Colonic mucosa (tissue), 4 donors: ENCODE results near the gene ETNK2. TPM values are rescaled to one million over a fixed set of nuclear protein-coding genes. Genes with fewer than 3 reads are reported as not detected.

Experiments
- DNase-seq: peaks from one replicate; pipeline ENCODE4 v3.0.0-alpha.2; 2020
- H3K27ac ChIP-seq: fragments of 200-600 bp; one replicate; pipeline ENCODE4 v1.8.0; 2021
- H3K27me3 ChIP-seq: fragments of 200-600 bp; one replicate; pipeline ENCODE4 v1.8.0; 2021
- H3K36me3 ChIP-seq: fragments of 200-600 bp; one replicate; pipeline ENCODE4 v1.8.0; 2021
- H3K4me1 ChIP-seq: fragments of 200-600 bp; one replicate; pipeline ENCODE4 v1.8.0; 2021; ENCODE audit warnings: mild to moderate bottlenecking
- H3K4me3 ChIP-seq: fragments of 200-600 bp; one replicate; pipeline ENCODE4 v1.8.0; 2021
- H3K9ac ChIP-seq, 2 donors: one replicate each; pipeline ENCODE4 v1.7.0; 2013; ENCODE audit warnings: control low read depth in 2 of 2, low read depth in 2 of 2, low read length in 2 of 2
- H3K9me3 ChIP-seq: fragments of 200-600 bp; one replicate; pipeline ENCODE4 v1.8.0; 2021
- intact Hi-C: fragments of 100-400 bp; cut with DNase I; formaldehyde crosslinking; loops from one replicate; pipeline ENCODE4 v1.14.1; 2022
- total RNA-seq, 2 donors: library from RNA; stranded (reverse); fragmentation: NEBNext Ultra II Directional in 1 of 2; extraction: Animal tissue kit (Norgen Biotek cat#: 25700) in 1 of 2; gene quantifications; one replicate each; pipeline ENCODE4 v1.2.1, GENCODE V29; 2021
- TF ChIP-seq, protein P1 (sequence below): fragments of 200-600 bp; IDR thresholded peaks from one replicate; pipeline ENCODE4 v1.8.0; 2022; ENCODE audit warnings: antibody characterized with exemption, mild to moderate bottlenecking
- donor health status: healthy.
- donor health status: DM: no; HTN: no; CAD: no.
- donor health status: DM: no; HTN: no; CAD: no.

Gene ETNK2
- total RNA-seq, 2 donors from 2014 or later: 0.40 to 1.2 TPM

DNA sequence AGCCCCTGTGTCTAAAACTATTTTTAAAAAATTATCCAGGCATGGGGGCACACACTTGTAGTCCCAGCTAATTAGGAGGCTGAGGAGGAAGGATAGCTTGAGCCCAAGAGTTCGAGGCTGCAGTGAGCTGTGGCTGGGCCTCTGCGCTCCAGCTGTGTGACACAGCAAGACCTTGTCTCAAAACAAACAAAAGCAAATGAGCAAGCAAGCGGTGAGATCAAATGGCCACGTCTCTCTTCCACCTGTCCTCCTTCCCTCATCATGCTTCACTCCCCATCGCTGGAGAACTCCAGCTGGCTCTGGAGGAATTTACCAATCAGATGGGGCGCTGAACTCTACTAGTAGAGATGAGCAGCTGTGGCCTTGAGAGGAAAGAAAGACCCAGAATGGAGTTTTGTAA is 28.3 kb upstream of the ETNK2 start:
- H3K4me3 ChIP-seq: no peak overlapping the region
- H3K9ac ChIP-seq: no peak overlapping the region
- no peaks in the 10 kb centered on the region for H3K9me3 ChIP-seq
- intact Hi-C loops: no loop called here
- no peaks in the 10 kb centered on the region for H3K4me1 ChIP-seq
- H3K27me3 ChIP-seq: no peaks in the 10 kb centered on the region
- DNase-seq: no peak
- TF ChIP-seq, protein P1, sequence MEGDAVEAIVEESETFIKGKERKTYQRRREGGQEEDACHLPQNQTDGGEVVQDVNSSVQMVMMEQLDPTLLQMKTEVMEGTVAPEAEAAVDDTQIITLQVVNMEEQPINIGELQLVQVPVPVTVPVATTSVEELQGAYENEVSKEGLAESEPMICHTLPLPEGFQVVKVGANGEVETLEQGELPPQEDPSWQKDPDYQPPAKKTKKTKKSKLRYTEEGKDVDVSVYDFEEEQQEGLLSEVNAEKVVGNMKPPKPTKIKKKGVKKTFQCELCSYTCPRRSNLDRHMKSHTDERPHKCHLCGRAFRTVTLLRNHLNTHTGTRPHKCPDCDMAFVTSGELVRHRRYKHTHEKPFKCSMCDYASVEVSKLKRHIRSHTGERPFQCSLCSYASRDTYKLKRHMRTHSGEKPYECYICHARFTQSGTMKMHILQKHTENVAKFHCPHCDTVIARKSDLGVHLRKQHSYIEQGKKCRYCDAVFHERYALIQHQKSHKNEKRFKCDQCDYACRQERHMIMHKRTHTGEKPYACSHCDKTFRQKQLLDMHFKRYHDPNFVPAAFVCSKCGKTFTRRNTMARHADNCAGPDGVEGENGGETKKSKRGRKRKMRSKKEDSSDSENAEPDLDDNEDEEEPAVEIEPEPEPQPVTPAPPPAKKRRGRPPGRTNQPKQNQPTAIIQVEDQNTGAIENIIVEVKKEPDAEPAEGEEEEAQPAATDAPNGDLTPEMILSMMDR: no peak
- no peaks in the 10 kb centered on the region for H3K36me3 ChIP-seq
- H3K27ac ChIP-seq: no peak overlapping the region

DNA sequence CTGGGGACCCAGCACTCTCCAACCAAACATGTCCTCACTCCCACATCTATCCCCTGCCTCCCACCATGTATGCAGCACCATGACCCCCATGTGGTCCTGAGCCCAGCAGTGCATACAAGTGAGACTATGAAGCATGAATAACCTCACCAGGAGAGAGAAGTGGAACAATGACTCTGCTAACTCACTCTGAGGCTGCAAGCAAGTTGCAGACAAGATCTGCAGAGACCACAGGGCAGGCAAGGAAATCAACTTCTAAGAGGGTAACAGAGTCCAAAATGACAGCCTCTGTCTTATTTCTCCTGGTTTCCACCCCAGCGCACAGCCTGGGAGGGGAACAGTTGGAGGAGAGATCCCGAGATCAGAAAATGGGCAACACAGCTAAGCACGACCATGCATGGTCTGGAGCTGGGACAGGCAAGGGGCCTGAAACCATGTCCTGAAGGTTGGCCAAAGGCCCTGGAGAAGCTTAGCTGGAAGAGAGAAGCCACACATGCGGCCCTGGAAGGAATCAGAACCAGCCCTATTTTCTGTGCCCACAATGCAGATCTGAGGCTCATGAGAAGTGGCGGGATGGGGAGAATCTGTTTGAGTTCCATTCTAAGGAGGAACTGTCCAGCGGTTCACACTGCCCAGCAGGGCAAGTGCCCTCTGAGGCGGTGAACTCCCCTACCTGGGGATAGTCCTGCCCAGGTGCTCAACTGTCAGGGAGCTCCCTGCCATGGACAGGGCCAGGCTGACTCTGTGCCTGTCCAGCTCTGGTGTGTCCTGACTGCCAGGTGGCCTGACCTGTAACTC is 26.8 kb upstream of the ETNK2 start:
- DNase-seq: no peak
- Histone ChIP-seq H3K9ac (no peak overlapping the region), H3K36me3 (no peaks in the 10 kb centered on the region), H3K27me3 (no peaks in the 10 kb centered on the region), H3K4me3 (no peak overlapping the region), H3K9me3 (no peaks in the 10 kb centered on the region), H3K27ac (no peak overlapping the region), H3K4me1 (no peaks in the 10 kb centered on the region)
- TF ChIP-seq, protein P1: no peak
- intact Hi-C loops: no loop called here

DNA sequence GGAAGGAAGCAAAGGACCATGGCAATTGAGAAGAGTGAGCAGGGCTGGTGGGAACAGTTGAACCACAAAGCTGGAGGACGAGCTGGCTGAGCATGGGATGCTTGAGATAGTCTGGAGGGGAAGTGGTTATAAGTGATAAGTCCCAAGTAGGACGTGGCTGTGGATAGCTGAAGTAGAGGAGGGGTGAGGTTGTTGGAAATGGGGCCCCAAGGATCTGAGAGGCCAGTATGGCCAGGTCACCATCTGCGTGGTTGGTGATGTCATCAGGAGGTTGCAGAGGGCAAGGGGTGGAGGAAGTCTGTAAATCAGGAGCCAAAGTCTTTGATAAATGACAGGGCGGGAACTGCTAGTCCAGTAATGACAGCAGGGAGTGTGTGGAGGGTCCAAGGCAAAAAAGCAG is 25.3 kb upstream of the ETNK2 start:
- Histone ChIP-seq H3K36me3 (no peaks in the 10 kb centered on the region), H3K27me3 (no peaks in the 10 kb centered on the region), H3K27ac (no peak overlapping the region), H3K9me3 (no peaks in the 10 kb centered on the region), H3K4me1 (no peaks in the 10 kb centered on the region), H3K4me3 (no peak overlapping the region), H3K9ac (no peak overlapping the region)
- TF ChIP-seq, protein P1: no peak
- intact Hi-C loops: no loop called here
- DNase-seq: no peak

DNA sequence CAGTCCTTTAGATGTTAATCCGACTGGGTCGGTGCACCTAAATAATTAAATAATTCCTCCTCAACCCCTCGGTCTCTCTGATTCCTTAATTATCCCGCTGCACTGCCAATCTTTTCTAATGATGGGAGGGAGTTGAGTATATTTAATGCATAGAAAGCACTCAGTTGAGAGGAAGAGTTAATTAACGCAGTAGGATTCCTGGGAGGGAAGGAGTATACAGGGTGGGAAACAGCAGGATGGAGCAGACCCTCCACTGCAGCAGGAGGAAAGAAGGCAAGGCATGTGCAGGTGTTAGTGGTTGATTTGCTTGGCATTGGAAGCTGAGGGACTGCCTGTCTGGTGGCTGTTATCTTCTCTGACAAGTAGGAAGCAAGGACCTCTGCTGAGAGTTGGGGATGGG is 24.2 kb upstream of the ETNK2 start:
- Histone ChIP-seq H3K9ac (no peak overlapping the region), H3K4me3 (no peak overlapping the region), H3K4me1 (no peaks in the 10 kb centered on the region), H3K27me3 (no peaks in the 10 kb centered on the region), H3K27ac (no peak overlapping the region), H3K36me3 (no peaks in the 10 kb centered on the region), H3K9me3 (no peaks in the 10 kb centered on the region)
- intact Hi-C loops: no loop called here
- TF ChIP-seq, protein P1: no peak
- DNase-seq: no peak

DNA sequence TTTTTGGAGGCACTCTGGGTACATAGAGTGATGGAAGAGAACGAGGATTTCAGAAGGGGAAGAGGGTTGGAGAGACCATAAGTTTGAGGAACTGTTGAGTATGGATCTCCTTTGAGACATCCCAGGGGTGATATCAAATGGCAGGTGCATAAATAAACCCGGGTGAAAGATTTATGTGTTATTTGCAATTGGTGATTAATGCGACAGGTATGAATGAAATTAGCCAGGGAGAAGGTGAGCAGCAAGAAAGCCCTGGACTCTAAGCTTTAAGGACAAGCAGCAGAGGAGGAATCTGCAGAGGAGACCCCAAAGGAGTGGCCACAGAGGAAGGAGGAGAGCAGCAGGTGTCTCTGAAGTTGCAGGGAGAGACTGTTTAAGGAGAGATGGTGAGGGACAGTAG is 23.1 kb upstream of the ETNK2 start:
- Histone ChIP-seq H3K4me1 (no peaks in the 10 kb centered on the region), H3K27me3 (no peaks in the 10 kb centered on the region), H3K36me3 (no peaks in the 10 kb centered on the region), H3K4me3 (no peak overlapping the region), H3K9ac (no peak overlapping the region), H3K9me3 (no peaks in the 10 kb centered on the region), H3K27ac (no peak overlapping the region)
- intact Hi-C loops: no loop called here
- TF ChIP-seq, protein P1: no peak
- no peak for DNase-seq
